Neural cell (in vitro differentiated cells): ENCODE results near the gene CHMP4B.

ENCODE experiments used
- EP300 ChIP-seq: fragments of 450-650 bp; conservative IDR thresholded peaks from 2 replicates; pipeline ENCODE4 v1.6.1; 2014; ENCODE audit warnings: antibody characterized with exemption, mild to moderate bottlenecking, moderate library complexity; ENCODE audit not compliant: poor library complexity, severe bottlenecking
- EZH2 ChIP-seq: fragments of 200-600, 300-800 bp; shearing (Covaris generic), sonication (generic); IDR thresholded peaks from 2 replicates; pipeline ENCODE4 v1.6.1; 2014; ENCODE audit warnings: antibody characterized with exemption, low read length, borderline replicate concordance, mild to moderate bottlenecking; ENCODE audit not compliant: insufficient read depth, poor library complexity, severe bottlenecking
- POLR2AphosphoS5 ChIP-seq: IDR thresholded peaks from 2 replicates; pipeline ENCODE4 v1.6.1; 2012
- RAD21 ChIP-seq: fragments of 450-650 bp; conservative IDR thresholded peaks from 2 replicates; pipeline ENCODE4 v1.6.1; 2014; ENCODE audit warnings: antibody characterized with exemption, mild to moderate bottlenecking, moderate library complexity
- SMC3 ChIP-seq: fragments of 450-650 bp; conservative IDR thresholded peaks from 2 replicates; pipeline ENCODE4 v1.6.1; 2014; ENCODE audit warnings: antibody characterized with exemption, mild to moderate bottlenecking, moderate library complexity; ENCODE audit not compliant: poor library complexity
- TF ChIP-seq, protein P1 (sequence below): fragments of 450-650 bp; IDR thresholded peaks from 2 replicates; pipeline ENCODE4 v1.5.1; 2014; ENCODE audit warnings: antibody characterized with exemption, mild to moderate bottlenecking, moderate library complexity; ENCODE audit not compliant: poor library complexity, severe bottlenecking
- TF ChIP-seq, protein P2 (sequence below): IDR thresholded peaks from 2 replicates; pipeline ENCODE4 v1.6.1; 2012; ENCODE audit warnings: borderline replicate concordance

DNA sequence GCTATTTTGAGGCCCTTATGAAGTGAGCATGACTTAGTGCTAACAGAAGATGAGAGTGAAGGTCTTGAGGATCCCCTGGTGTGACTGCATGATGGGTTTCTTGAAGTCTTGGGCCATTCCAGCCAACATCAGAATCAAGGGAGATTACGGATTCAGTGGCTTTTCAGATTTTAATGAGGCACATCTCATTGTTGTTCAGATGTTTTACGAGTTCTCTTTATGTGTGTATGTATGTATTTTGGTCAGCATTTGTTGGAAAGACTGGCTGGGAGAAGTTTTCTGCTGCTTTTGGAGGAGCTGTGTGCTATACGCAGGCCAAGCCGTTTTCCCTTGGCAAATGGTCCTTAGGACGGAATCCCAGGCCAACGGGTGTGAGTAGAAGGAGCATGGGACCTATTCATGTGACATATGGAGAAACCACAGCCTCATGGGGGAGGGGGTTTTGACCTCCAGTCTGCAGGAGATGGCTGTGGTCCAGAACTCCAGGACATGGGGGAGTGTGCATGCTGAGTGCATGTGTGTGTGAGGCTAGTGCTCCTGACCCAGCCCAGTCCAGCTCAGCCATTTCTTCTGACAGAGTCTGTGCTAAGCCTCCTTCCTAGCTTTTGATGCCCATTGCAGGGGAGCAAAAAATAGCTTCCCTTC is 35.3 kb downstream of the CHMP4B start:
- TF ChIP-seq, protein P1, sequence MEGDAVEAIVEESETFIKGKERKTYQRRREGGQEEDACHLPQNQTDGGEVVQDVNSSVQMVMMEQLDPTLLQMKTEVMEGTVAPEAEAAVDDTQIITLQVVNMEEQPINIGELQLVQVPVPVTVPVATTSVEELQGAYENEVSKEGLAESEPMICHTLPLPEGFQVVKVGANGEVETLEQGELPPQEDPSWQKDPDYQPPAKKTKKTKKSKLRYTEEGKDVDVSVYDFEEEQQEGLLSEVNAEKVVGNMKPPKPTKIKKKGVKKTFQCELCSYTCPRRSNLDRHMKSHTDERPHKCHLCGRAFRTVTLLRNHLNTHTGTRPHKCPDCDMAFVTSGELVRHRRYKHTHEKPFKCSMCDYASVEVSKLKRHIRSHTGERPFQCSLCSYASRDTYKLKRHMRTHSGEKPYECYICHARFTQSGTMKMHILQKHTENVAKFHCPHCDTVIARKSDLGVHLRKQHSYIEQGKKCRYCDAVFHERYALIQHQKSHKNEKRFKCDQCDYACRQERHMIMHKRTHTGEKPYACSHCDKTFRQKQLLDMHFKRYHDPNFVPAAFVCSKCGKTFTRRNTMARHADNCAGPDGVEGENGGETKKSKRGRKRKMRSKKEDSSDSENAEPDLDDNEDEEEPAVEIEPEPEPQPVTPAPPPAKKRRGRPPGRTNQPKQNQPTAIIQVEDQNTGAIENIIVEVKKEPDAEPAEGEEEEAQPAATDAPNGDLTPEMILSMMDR: no peak
- TF ChIP-seq EZH2: no peak
- TF ChIP-seq RAD21: no peak
- TF ChIP-seq POLR2AphosphoS5: no peak
- TF ChIP-seq, protein P2, sequence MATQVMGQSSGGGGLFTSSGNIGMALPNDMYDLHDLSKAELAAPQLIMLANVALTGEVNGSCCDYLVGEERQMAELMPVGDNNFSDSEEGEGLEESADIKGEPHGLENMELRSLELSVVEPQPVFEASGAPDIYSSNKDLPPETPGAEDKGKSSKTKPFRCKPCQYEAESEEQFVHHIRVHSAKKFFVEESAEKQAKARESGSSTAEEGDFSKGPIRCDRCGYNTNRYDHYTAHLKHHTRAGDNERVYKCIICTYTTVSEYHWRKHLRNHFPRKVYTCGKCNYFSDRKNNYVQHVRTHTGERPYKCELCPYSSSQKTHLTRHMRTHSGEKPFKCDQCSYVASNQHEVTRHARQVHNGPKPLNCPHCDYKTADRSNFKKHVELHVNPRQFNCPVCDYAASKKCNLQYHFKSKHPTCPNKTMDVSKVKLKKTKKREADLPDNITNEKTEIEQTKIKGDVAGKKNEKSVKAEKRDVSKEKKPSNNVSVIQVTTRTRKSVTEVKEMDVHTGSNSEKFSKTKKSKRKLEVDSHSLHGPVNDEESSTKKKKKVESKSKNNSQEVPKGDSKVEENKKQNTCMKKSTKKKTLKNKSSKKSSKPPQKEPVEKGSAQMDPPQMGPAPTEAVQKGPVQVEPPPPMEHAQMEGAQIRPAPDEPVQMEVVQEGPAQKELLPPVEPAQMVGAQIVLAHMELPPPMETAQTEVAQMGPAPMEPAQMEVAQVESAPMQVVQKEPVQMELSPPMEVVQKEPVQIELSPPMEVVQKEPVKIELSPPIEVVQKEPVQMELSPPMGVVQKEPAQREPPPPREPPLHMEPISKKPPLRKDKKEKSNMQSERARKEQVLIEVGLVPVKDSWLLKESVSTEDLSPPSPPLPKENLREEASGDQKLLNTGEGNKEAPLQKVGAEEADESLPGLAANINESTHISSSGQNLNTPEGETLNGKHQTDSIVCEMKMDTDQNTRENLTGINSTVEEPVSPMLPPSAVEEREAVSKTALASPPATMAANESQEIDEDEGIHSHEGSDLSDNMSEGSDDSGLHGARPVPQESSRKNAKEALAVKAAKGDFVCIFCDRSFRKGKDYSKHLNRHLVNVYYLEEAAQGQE: no peak
- no peak for TF ChIP-seq SMC3
- no peak for TF ChIP-seq EP300
